H4 (cell line): ENCODE results near the gene ATF6. TPM values are rescaled to one million over a fixed set of nuclear protein-coding genes. Genes with fewer than 3 reads are reported as not detected.

Experiments used
- DNase-seq: peaks from one replicate; pipeline ENCODE4 v3.0.0-alpha.2; 2015; ENCODE audit warnings: low spot score
- total RNA-seq: library from RNA; depleted of rRNA; stranded (reverse); fragments of >200 nt; shearing (Covaris generic); gene quantifications from 2 replicates; pipeline ENCODE4 v1.2.3, GENCODE V29; 2014

ATF6 gene
- total RNA-seq, 1 experiment from 2014 or later = 28.8 TPM

DNA sequence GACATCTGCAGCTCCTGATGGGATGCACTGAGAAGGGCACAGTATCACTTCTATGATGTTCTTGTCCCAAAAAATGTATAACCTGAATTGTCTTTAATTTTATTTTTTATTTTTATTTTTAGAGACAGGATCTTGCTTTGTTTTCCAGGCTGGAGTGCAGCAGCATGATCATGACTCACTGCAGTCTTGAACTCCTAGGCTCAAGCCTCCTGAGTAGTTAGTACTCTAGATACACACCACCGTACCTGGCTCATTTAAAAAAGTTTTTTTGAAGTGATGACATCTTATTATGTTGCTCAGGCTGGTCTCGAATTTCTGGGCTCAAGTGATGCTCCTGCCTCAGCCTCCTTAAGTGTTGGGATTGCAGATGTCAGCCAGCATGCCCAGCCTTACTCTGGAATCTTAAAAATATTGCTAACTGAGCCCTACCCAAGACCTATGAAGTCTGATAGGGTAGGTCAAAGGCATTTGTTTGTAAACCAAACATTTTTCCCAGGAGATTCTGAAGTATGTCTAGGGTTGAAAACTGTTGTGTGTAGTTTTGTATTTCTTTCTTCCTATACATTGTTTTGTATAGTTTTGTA, 68.9 kb downstream of the ATF6 start:
- no peak for DNase-seq

DNA sequence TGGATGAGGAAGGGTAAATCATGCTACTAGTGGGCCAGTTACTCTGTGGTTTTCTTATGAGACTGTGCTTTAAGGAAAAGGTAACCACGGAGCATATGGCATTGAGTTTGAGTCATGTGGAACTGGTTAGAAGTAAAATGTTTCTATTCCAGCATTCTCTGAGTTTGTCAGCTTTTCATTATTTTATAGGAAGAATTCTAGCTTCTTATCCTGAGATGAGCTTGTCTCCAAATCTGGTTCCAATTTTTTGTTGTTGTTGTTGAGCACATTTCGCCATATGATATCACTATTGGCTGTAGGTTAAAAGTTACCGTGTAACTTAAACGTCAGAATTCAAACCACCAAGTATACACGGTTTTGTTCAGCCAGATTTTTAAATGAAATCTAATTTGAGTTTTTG, 69.9 kb downstream of the ATF6 start:
- DNase-seq = no peak

DNA sequence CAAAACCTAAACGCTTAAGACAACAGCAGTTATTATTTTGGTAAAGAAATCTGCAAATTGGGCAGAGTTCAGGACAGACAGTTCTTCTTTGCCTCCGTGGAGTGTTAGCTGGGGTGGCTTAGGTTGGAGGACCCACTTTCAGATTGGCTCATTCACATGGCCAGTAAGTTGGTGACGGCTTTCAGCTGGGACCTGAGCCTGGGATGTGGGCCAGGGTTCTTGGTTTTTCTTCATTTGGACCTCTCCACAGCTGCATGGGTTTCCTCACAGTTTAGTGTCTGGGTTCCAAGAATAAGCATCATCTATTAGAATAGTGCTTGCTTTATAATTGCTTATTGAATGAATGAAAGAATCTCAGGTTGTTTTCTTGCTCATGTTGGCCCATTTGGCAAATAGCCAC, 72.2 kb downstream of the ATF6 start:
- DNase-seq = no peak

DNA sequence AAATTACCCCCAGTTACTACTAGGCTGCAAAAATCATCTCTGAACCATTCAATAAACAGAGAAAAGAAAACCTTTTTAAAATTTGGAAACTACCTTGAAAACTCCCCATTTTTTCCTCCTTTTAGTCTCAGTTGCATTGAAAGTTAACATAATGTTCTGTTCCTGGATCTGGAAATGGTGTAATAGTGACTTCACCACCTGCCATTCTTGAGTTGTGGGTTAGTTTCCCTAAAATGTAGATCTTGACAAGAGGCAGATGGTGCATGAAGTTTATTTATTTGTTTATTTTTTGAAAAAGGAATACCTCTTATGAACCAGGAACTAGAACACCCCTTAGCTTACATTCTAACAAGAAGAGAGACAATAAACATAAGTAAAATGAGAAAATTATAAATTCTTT, 72.8 kb downstream of the ATF6 start:
- no peak for DNase-seq

DNA sequence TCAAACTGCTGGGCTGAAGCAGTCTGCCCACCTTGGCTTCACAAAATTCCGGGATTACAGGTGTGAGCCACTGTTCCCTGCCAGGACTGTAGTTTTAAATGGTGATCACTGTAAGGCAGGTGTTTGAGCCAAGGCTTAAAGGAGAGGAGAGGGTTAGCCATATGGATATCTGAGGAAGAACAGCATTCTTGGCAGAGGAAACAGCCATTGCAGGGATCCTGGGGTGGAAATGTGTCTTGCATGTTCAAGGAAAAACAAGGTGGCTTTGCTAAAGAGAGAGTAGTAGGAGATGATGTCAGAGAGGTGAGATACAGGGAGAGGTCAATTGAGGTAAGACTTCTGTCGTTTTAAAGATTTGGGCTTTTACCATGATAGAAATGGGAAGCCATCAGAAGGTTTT, 73.5 kb downstream of the ATF6 start:
- DNase-seq = no peak

DNA sequence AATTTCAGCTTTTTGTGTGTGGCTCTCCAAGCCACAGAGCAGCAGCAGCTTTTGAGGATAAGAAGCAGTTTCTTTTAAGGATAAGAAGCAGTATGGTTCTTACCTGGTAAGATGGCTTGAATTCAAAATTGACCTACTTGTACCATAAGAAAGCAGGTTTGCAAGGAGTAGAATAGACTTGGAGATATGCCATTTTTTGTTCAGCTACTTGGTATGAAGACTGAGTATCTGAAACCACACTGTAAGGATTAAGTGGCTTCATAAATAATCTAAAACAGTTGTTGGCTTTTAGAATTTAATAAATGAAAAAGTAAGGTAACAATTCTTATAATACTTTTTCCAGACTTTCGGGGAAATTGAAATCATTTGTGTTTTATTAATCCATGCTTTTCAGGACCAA, 74.2 kb downstream of the ATF6 start:
- no peak for DNase-seq

DNA sequence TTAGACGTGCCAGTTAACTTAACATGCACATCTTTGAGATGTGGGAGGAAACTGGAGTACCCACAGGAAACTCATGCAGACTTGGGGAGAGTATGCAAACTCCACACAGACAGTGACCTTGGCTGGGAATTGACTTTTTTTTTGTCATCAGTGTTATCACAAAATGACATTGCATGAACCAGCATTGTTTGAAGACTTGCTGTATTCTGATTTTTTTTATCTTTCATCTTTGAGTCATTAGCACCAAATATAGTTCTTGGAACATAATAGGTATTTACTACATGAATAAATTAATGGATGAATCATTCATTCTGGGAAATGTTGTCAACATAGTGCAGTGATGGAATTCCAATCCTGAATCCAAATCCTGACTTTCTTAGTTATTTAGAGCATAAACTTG, 77.0 kb downstream of the ATF6 start:
- no peak for DNase-seq

DNA sequence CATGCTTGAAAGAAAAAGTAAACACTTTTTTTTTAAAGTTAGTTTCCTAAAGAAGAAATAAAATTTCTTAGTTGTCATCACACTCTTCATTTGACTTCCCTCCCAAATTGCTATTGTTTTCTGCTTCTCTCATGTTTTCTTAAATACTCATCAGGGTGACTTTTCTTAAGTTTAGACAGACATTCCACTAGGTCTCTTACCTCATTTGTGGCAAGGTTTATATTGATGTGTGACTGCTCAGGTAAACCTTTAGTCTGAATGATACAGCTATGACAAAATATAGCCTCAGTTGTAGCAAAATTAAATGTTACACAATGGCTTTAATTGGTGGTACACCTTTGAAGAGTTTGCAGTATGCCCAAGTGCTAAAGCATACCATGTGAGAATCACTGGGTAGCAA, 78.6 kb downstream of the ATF6 start:
- DNase-seq = no peak

DNA sequence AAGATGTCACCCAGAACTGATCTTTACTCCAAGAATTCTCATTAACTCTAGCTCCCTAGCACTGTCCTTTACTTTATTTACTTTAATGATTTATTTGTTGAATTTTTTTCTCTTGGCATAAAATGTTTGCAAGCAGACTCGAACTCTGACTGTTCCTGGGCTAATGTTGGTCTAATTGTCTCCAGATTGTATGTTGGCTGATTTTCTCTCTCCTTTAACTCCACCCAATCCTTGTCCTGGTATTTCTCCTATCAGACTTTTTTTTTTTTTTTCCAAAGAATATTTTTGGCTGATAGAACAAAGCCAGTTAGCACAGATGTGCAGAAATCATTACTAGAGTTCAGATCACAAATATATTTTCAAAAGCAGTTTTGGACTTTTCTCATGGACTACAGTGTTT, 82.6 kb downstream of the ATF6 start:
- DNase-seq = no peak

DNA sequence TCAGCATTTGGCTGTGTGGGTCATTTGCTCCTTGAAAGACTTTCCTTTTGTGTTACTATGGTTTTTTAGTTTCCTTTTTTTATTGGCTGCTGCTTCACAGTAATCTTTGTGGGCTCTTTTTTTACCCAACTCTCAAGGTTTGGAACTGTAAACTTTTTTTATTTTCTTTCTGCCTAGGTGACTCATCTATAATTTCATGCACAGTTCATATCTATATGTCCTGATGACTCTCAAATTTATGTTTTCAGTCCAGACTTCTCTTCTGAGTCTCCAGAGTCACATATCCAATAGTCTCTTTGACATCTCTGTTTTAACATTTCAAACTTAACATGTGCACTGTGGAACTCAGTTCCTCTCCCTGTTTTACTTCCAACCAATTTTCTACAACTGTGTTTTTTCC, 83.4 kb downstream of the ATF6 start:
- no peak for DNase-seq

DNA sequence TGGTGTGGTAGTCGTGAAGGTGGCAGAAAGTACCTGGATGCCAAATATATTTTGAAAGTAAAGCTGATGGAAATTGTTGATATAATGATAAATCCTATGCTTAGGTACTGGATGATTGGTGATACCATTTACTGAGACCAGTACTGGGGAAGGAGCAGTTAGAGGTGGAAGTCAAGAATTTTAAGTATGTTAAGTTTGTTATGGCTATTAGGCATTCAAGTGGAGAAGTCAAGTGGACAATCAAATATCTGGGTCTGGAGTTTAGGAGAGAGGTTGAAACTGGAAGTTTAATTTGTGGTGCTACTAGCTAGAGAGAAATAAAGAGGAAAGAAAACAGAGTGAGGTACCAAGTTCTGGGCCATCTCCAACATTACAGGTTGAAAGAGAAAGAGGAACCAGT, 89.1 kb downstream of the ATF6 start:
- no peak for DNase-seq

DNA sequence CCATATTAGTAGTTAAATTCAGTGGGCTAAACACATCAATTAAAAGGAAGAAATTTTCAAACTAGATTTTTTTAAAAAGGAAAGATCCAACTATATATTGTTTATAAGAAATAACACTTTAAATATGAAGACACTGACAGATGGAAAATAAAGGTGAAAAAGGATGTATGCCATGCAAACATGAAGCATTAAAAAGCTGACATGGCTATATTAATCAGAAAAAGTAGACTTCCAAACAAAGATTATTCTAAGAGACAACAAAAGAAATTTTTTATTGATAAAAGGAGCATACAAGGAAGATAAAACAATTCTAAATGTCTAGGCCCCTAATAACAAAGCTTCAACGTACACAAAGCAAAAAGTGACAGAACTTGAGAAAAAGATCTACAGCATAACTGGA, 92.2 kb downstream of the ATF6 start:
- no peak for DNase-seq

DNA sequence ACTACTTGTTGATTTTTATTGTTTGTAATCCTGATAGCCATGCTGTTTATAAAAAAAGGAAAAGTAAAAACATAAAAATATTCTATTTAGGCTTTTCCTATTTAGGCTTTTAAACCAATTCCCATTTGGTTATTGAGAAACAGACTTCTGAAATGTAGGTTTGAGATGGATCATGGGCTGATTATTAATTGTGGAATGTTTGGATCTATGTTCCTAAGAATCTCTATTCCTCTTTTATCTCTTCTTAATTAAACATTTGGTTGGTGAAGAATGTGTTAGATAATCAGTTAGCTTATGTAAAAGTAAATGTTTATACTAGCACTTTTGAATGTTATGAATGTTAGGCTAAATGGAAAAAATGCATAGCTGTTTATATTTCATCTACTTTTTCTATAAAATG, 97.4 kb downstream of the ATF6 start:
- DNase-seq = no peak

DNA sequence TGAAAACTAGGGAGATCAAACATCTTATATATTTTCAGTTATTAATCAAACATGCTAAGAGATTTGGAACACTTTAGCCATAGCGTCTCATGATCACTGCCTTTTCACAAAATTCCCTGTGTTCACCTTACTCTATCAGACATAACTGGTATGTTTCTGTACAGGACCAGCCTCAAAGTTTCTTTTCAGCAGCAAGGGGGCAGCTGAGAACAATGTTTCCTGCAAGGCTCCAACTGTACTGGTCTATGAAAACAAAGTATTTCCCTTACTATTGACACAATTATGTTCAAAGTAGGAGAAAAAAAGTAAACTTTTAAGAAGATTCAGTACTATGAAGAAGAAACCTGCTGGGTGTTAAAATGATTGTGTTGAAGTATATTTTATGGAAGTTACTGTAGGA, 98.5 kb downstream of the ATF6 start:
- no peak for DNase-seq

DNA sequence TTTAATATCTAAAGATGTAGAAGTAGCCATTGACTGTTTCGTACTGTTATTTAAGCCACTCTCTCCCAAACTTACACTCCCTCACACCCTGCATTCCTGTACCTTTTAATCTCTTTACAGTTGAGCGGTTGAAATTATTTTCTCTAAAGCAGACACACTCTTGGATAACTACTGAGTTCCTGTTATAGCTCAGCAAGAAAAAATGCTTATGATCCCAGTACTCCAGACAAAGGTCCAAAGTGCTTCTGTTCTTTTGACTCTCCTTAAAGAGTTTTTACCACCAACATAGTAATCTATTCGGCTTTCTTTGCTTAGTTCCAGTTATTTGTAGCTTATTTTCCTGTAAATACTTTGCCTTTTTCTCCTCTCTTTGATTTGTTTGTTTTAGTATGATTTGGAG, 100.1 kb downstream of the ATF6 start:
- DNase-seq = no peak

DNA sequence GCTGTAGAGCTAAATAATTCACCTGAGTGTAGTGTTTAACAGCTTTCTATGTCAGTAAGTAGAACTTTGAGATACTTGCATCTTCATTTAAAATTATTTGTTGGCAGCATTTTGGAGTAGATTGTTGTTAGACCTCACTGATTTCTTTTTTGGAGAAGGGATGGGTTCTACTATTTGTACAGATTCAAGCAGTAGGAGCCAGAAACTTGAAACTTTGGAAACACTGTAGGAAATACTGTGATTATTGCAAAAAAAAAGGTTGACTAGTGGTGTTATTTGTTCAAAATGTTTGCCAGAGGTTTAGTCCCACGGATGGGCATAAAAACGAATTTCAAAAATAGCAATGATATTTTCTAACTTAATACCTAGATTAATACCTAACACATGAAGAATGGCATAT, 102.7 kb downstream of the ATF6 start:
- no peak for DNase-seq

DNA sequence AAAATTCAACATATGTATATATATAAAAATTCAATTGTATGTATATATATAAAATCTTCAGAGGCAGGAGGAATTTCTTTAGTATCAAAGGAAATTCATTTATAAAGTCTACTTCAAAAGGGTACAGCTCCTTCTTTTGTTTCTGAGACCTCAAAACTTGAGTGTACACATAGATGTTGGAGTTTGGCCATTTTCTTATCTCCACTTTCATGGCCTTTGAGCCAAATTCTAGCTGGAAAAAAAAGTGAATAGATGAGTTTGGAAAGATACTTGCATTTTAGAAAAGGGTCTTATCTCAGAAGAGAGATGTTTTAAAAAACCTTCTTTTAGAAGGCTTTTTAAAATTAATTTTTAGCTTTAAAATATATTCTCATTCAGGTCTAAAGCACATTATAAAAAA, 103.2 kb downstream of the ATF6 start:
- DNase-seq = no peak

DNA sequence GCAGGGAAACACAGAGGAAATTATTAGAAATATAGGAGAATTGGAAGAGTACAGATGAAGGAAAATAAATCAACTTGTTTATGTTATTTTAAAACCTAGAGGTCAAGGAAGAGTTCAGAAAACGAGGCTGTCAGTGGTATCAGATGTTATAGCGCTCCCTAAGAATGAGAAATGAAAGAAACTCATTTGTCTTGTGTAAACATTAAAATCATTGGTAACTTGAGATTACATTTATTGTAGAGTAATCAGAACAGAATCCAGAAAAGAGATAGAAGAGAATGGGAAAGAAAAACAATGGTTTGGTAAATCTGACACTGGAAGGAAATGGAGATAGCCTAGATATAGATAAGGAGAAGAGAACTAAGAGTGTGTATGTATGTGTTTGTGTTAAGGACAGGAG, 106.4 kb downstream of the ATF6 start:
- no peak for DNase-seq

DNA sequence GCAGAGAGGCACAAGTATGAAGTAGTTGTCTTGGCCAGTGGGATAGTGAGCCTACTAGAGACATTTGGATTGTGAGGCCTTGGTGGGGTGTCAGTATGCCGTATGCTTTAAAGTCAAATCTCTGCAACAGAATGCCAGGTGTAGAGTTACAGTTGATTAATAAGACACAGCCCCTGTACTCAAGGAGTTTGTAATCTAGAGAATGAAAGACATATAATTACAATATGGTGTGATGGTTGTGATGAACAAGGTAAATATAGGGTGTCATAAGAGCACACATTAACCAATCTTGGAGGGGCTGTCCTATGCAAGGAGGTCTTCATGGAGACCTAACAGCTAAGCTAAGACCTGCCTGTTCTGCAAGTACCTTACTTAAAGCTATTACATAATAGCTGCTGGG, 113.1 kb downstream of the ATF6 start:
- no peak for DNase-seq

DNA sequence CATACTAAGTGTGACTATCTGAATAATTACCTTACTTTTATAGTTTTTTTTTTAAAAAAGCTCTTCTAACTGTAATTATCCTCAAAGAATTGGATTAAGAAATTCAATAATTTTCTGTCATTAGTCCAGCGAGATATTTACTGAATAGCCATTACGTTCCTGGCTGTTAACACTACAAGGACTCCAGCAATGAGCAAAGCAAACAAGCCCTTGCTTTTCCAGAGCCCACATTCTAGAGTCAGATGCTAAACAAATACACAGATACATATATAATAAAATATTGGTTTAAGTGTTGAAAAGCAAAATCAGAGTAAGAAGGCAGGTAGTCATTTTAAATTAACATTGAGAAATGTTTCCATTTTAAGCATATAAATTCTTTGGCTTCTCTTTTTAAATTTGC, 118.4 kb downstream of the ATF6 start:
- no peak for DNase-seq

DNA sequence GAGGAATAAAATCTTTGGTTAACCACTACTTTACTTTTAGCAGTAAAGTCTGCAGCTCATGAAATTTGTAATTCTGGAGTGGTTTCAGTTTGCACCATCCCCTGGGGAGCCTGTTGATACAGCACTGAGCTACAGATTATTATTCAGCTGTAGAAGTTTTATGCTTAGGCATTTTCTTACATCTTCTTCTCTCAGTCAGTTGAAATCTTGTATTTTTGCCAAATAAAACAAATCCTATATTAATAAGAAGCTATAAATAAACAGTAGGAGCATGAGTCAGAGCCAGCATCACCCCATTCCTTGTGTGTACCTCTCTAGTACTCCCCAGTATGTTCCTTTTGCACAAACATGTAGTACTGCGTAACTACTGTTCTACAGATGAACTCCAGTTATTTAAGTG, 118.9 kb downstream of the ATF6 start:
- peak; percentile 14 for DNase-seq

DNA sequence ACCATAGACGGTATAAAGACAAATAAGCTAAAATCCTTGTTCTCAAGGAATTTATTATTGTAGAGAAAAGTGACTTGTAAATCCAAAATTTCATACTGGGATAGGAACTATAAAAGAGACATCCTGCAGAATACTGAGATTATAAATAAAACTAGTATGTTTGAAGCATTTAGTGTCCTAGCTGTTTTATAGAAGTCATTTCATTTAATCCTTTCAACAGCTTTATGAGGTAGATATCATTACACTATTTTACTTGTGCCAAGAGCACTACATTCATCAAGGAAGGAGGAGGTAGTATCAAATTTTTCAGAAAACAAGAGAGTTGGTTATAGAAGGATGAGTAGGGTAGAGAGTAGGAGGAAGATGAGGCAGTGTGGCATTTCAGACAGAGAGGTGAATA, 119.6 kb downstream of the ATF6 start:
- DNase-seq = no peak

DNA sequence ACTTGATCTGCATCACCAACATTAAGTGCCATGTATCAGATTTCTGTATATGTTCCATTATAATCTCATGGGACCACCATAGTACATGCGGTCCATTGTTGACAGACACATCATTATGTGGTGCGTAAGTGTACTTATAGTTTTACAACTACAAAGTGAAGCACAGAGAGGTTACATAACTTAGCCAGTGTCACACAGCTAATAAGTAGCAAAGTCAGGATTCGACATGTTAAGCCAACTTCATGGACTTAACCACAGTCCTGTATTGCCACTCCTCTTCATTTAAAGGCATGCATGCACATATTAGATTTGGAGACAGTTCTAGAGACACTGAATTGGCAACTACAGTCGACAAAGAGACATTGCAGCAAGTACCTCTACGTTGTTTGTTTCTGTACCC, 120.5 kb downstream of the ATF6 start:
- DNase-seq = no peak

DNA sequence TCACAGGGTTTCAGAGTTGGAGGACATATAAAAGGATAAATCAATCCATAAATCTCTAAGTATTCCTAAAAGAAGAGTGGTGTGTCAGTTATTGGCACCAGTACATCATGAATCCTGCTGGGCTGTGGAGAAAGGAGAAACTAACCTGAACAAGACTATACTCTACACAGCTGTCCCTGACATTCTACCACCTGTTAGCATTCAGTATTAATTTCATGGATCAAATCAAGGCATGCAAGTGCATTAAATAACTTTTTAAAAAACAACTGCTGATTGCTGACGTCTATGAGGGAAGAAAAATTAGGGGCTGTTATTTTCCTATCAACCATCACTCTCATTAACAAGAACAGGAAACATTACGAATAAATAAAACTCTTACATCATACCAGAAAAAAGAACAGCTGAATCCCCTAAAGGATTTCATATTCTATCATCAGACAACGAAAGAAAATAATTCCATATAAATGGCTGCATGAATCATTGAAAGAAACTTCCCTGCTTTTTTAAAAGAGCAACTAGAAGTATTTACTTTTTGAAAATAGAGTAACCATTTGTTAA, 121.7 kb downstream of the ATF6 start:
- no peak for DNase-seq

DNA sequence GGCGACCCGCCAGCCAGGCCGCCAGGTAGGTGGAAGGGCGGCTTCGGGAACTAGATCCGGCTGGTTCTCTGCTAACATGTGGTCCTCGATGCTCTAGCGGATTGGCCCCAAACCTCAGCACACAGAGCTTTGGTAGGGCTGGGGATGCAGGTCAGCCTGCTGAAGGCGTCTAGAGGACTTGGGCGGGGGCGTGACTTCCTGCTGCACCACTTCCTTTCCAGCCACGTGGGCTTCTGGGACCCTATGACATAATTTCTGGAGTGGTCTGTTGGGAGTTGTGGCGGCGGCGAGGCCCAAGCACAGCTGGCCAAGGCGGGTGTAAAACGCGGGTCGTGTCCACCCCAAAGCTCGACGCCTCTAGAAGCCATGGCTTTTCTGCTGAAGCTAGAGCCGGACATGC, 124.5 kb downstream of the ATF6 start:
- no peak for DNase-seq
